Measurements from ENCODE around the gene OPALIN.

DNA sequence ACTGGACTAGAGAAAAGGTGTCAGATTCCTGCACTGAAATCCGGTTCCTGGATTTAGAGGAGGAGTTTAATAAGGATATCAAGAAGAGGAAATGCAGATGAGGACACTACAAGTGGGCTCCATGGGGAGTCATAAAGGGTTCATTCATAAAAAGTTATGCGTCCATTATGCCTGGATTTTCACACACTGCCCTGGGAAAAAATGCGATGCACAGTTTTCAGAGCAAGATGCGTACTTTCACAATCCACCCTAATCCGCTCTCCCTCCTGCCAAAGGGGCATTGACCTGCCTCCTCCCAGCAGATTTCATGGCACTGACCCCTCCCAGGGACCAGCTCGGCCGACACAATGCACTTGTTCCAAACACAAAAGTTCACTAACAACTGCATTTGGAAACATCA, 42.2 kb upstream of the OPALIN start:
- TF ChIP-seq POLR2AphosphoS5 (IDR thresholded peaks at IDR 0.05; ENCODE audit: low read depth, low read length): no peak
- TF ChIP-seq REST (IDR thresholded peaks at IDR 0.05; ENCODE audit: insufficient read depth in 1 of 2, low read depth in 2 of 2, low read length in 2 of 2): no peak
- TF ChIP-seq SIN3A (IDR thresholded peaks at IDR 0.05; ENCODE audit: borderline replicate concordance, insufficient read depth, low read length): no peak
